GM12865 (cell line): ENCODE data around the gene DACT2.
"Not testable (repeated sequence)": the region's sequence is repeated elsewhere in the genome, so short reads cannot be mapped to it uniquely, and the experiment has no call there.

Experiments
- DNase-seq: peaks from one replicate; pipeline ENCODE4 v3.0.0; 2010; ENCODE audit warnings: low read depth
- H3K4me3 ChIP-seq: 2 replicates; pipeline ENCODE4 v1.5.1; 2011; ENCODE audit warnings: mild to moderate bottlenecking, low read depth, low read length, control low read depth
- CTCF ChIP-seq: IDR thresholded peaks from 2 replicates; pipeline ENCODE4 v1.5.1; 2011; ENCODE audit warnings: low read length, control low read depth, low read depth, inconsistent platforms; ENCODE audit not compliant: insufficient read depth; ENCODE audit errors: missing control alignments

Gene DACT2

GRCh38 chr6:168290095-168290494, 29.5 kb downstream of the DACT2 start:
- DNase-seq = no peak
- no peak for TF ChIP-seq CTCF
- no peak overlapping the region for H3K4me3 ChIP-seq

- no peak for TF ChIP-seq CTCF
- DNase-seq = no peak
- no peak overlapping the region for H3K4me3 ChIP-seq
These were observed 30.0 kb downstream of the DACT2 start for GRCh38 chr6:168289571-168289962.

- no peak overlapping the region for H3K4me3 ChIP-seq
- TF ChIP-seq CTCF = no peak
- DNase-seq = no peak
These were observed 30.6 kb downstream of the DACT2 start for GRCh38 chr6:168288781-168289570.

GRCh38 chr6:168287460-168287859, 32.1 kb downstream of the DACT2 start:
- not testable (repeated sequence) for DNase-seq, H3K4me3 ChIP-seq

GRCh38 chr6:168286771-168287446, 32.7 kb downstream of the DACT2 start:
- DNase-seq, H3K4me3 ChIP-seq: not testable (repeated sequence)

GRCh38 chr6:168286116-168286515, 33.5 kb downstream of the DACT2 start:
- no peak overlapping the region for H3K4me3 ChIP-seq

GRCh38 chr6:168285456-168285855, 34.1 kb downstream of the DACT2 start:
- DNase-seq = no peak
- H3K4me3 ChIP-seq = no peak overlapping the region
- TF ChIP-seq CTCF = no peak

More at GRCh38 chr6:168286116-168286515, 33.5 kb downstream of the DACT2 start:
- TF ChIP-seq CTCF = no peak
- DNase-seq = no peak

GRCh38 chr6:168284187-168284586, 35.4 kb downstream of the DACT2 start:
- no peak for TF ChIP-seq CTCF
- no peak overlapping the region for H3K4me3 ChIP-seq
- no peak for DNase-seq
